ENCODE data around the gene ABCA13. TPM values are rescaled to one million over a fixed set of nuclear protein-coding genes. Genes with fewer than 3 reads are reported as not detected.

ABCA13 gene
- total RNA-seq, 1 donor from 2014 or later, result 0.44 TPM

- Mint-ChIP-seq H3K4me3 (ENCODE audit: unreplicated experiment) (no peak overlapping the region), H3K9me3 (ENCODE audit: unreplicated experiment) (no peaks in the 10 kb centered on the region), H3K4me1 (ENCODE audit: unreplicated experiment) (no peaks in the 10 kb centered on the region), H3K27ac (ENCODE audit: unreplicated experiment) (no peak overlapping the region), H3K36me3 (ENCODE audit: low read depth, unreplicated experiment) (no peaks in the 10 kb centered on the region), H3K27me3 (ENCODE audit: unreplicated experiment) (no peaks in the 10 kb centered on the region)
- DNase-seq (ENCODE audit: low spot score), result no peak
- no peak for TF ChIP-seq CTCF (IDR thresholded peaks at IDR 0.05; ENCODE audit: unreplicated experiment)
These were observed 9.7 kb upstream of the ABCA13 start for GRCh38 chr7:48161407-48162125.

GRCh38 chr7:48165157-48165556 is 6.1 kb upstream of the ABCA13 start:
- H3K27me3 Mint-ChIP-seq (ENCODE audit: unreplicated experiment), result no peaks in the 10 kb centered on the region
- H3K36me3 Mint-ChIP-seq (ENCODE audit: low read depth, unreplicated experiment), result no peaks in the 10 kb centered on the region
- no peak overlapping the region for H3K4me3 Mint-ChIP-seq (ENCODE audit: unreplicated experiment)
- no peak overlapping the region for H3K27ac Mint-ChIP-seq (ENCODE audit: unreplicated experiment)
- no peak for TF ChIP-seq CTCF (IDR thresholded peaks at IDR 0.05; ENCODE audit: unreplicated experiment)
- DNase-seq (ENCODE audit: low spot score), result no peak
- no peaks in the 10 kb centered on the region for H3K4me1 Mint-ChIP-seq (ENCODE audit: unreplicated experiment)
- H3K9me3 Mint-ChIP-seq (ENCODE audit: unreplicated experiment), result no peaks in the 10 kb centered on the region

- no peaks in the 10 kb centered on the region for H3K9me3 Mint-ChIP-seq (ENCODE audit: unreplicated experiment)
- no peak for TF ChIP-seq CTCF (IDR thresholded peaks at IDR 0.05; ENCODE audit: unreplicated experiment)
- no peaks in the 10 kb centered on the region for H3K27me3 Mint-ChIP-seq (ENCODE audit: unreplicated experiment)
- no peak for DNase-seq (ENCODE audit: low spot score)
- H3K4me3 Mint-ChIP-seq (ENCODE audit: unreplicated experiment), result no peak overlapping the region
- H3K36me3 Mint-ChIP-seq (ENCODE audit: low read depth, unreplicated experiment), result no peaks in the 10 kb centered on the region
- no peak overlapping the region for H3K27ac Mint-ChIP-seq (ENCODE audit: unreplicated experiment)
- H3K4me1 Mint-ChIP-seq (ENCODE audit: unreplicated experiment), result no peaks in the 10 kb centered on the region
These were observed 3.1 kb upstream of the ABCA13 start for GRCh38 chr7:48168159-48168558.

- no peak for DNase-seq (ENCODE audit: low spot score)
- Mint-ChIP-seq H3K27me3 (ENCODE audit: unreplicated experiment) (no peaks in the 10 kb centered on the region), H3K9me3 (ENCODE audit: unreplicated experiment) (no peaks in the 10 kb centered on the region), H3K4me1 (ENCODE audit: unreplicated experiment) (peaks cover 5% of the 10 kb centered on the region), H3K4me3 (ENCODE audit: unreplicated experiment) (no peak overlapping the region), H3K36me3 (ENCODE audit: low read depth, unreplicated experiment) (no peaks in the 10 kb centered on the region), H3K27ac (ENCODE audit: unreplicated experiment) (no peak overlapping the region)
- TF ChIP-seq CTCF (IDR thresholded peaks at IDR 0.05; ENCODE audit: unreplicated experiment), result no peak
These were observed 752 bp upstream of the ABCA13 start for GRCh38 chr7:48170506-48170905.

GRCh38 chr7:48173313-48173712 is 2.1 kb downstream of the ABCA13 start:
- H3K4me3 Mint-ChIP-seq (ENCODE audit: unreplicated experiment), result no peak overlapping the region
- DNase-seq (ENCODE audit: low spot score), result no peak
- H3K4me1 Mint-ChIP-seq (ENCODE audit: unreplicated experiment), result peaks cover 5% of the 10 kb centered on the region
- no peak for TF ChIP-seq CTCF (IDR thresholded peaks at IDR 0.05; ENCODE audit: unreplicated experiment)
- no peaks in the 10 kb centered on the region for H3K27me3 Mint-ChIP-seq (ENCODE audit: unreplicated experiment)
- H3K9me3 Mint-ChIP-seq (ENCODE audit: unreplicated experiment), result no peaks in the 10 kb centered on the region
- H3K36me3 Mint-ChIP-seq (ENCODE audit: low read depth, unreplicated experiment), result no peaks in the 10 kb centered on the region
- no peak overlapping the region for H3K27ac Mint-ChIP-seq (ENCODE audit: unreplicated experiment)

Data from endothelial cell (in vitro differentiated cells).